Measurements from ENCODE around the gene ENTR1.

The ENTR1 gene, protein sequence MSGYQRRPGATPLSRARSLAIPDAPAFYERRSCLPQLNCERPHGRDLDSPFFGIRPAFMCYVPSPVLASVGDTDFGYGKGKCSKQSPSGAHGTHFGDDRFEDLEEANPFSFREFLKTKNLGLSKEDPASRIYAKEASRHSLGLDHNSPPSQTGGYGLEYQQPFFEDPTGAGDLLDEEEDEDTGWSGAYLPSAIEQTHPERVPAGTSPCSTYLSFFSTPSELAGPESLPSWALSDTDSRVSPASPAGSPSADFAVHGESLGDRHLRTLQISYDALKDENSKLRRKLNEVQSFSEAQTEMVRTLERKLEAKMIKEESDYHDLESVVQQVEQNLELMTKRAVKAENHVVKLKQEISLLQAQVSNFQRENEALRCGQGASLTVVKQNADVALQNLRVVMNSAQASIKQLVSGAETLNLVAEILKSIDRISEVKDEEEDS

GRCh38 chr9:136410500-136411287, at the start of gene ENTR1, which contains the start of gene PMPCA:
Gene ENTR1, minus strand, starts transcription at chr9:136410614. Its CDS starts 217 bp downstream, at chr9:136410397.
Gene PMPCA, plus strand, starts transcription at chr9:136410658. Its CDS starts 11 bp downstream, at chr9:136410669.
- DNase-seq (ENCODE audit: low spot score in 2 of 2) = peak; percentile 67 to 94
- H3K4me3 ChIP-seq = peak within 1 kb of the TSS; percentile 99
- in situ Hi-C loops (cut with MboI; ENCODE audit: low sequenced_read_pairs) = no loop called here
- H3K4me1 ChIP-seq = peaks cover 21% of the 10 kb centered on the region
- H3K36me3 ChIP-seq (replicated peaks) = peaks cover 73% of the 10 kb centered on the region
- H3K27me3 ChIP-seq (ENCODE audit: low read depth) = no peaks in the 10 kb centered on the region
- no peaks in the 10 kb centered on the region for H3K9me3 ChIP-seq

DNA sequence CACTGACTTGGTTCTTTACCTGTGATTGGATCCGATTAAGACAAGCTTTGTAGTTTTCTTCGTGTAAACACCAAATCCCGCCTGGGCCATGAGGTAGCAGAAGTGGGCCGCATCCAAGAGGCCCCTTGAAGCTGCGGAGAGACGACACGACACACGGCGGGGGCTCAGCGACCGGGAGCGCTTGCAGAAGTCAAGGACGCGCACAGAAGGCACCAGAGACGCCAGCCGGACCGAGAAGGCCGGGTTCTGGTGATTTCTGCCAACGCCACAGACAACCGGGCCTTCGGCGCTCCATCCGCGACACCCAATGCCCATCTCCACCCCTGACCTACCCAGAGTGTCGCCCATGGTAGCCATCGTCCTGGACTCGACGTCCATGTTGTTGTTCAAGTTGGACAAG, 49.0 kb upstream of the ENTR1 start:
- Histone ChIP-seq H3K4me3 (no peak overlapping the region), H3K27me3 (ENCODE audit: low read depth) (no peaks in the 10 kb centered on the region), H3K4me1 (no peaks in the 10 kb centered on the region), H3K36me3 (replicated peaks) (peaks cover 95% of the 10 kb centered on the region), H3K9me3 (no peaks in the 10 kb centered on the region)
- in situ Hi-C loops (cut with MboI; ENCODE audit: low sequenced_read_pairs) = no loop called here
- DNase-seq (ENCODE audit: low spot score in 2 of 2) = no peak

GRCh38 chr9:136457326-136457725, 46.9 kb upstream of the ENTR1 start:
- in situ Hi-C loops (cut with MboI; ENCODE audit: low sequenced_read_pairs) = no loop called here
- H3K27me3 ChIP-seq (ENCODE audit: low read depth) = no peaks in the 10 kb centered on the region
- H3K36me3 ChIP-seq (replicated peaks) = peaks cover 90% of the 10 kb centered on the region
- H3K9me3 ChIP-seq = no peaks in the 10 kb centered on the region
- H3K4me1 ChIP-seq = no peaks in the 10 kb centered on the region
- H3K4me3 ChIP-seq = no peak overlapping the region
- no peak for DNase-seq (ENCODE audit: low spot score in 2 of 2)

GRCh38 chr9:136456258-136456657, 45.8 kb upstream of the ENTR1 start:
- in situ Hi-C loops (cut with MboI; ENCODE audit: low sequenced_read_pairs) = no loop called here
- no peaks in the 10 kb centered on the region for H3K9me3 ChIP-seq
- DNase-seq (ENCODE audit: low spot score in 2 of 2) = no peak
- peaks cover 87% of the 10 kb centered on the region for H3K36me3 ChIP-seq (replicated peaks)
- no peaks in the 10 kb centered on the region for H3K4me1 ChIP-seq
- H3K4me3 ChIP-seq = no peak overlapping the region
- H3K27me3 ChIP-seq (ENCODE audit: low read depth) = no peaks in the 10 kb centered on the region

- Histone ChIP-seq H3K4me1 (no peaks in the 10 kb centered on the region), H3K9me3 (no peaks in the 10 kb centered on the region), H3K27me3 (ENCODE audit: low read depth) (no peaks in the 10 kb centered on the region), H3K36me3 (replicated peaks) (peaks cover 89% of the 10 kb centered on the region), H3K4me3 (no peak overlapping the region)
- in situ Hi-C loops (cut with MboI; ENCODE audit: low sequenced_read_pairs) = no loop called here
- DNase-seq (ENCODE audit: low spot score in 2 of 2) = no peak
Observed at GRCh38 chr9:136455043-136456002, 44.9 kb upstream of the ENTR1 start.

- in situ Hi-C loops (cut with MboI; ENCODE audit: low sequenced_read_pairs) = no loop called here
- Histone ChIP-seq H3K36me3 (replicated peaks) (peaks cover 89% of the 10 kb centered on the region), H3K4me3 (no peak overlapping the region), H3K9me3 (no peaks in the 10 kb centered on the region), H3K27me3 (ENCODE audit: low read depth) (no peaks in the 10 kb centered on the region), H3K4me1 (no peaks in the 10 kb centered on the region)
- no peak for DNase-seq (ENCODE audit: low spot score in 2 of 2)
Observed at GRCh38 chr9:136454026-136454796, 43.8 kb upstream of the ENTR1 start.

- peaks cover 85% of the 10 kb centered on the region for H3K36me3 ChIP-seq (replicated peaks)
- no peaks in the 10 kb centered on the region for H3K4me1 ChIP-seq
- H3K4me3 ChIP-seq = no peak overlapping the region
- H3K9me3 ChIP-seq = no peaks in the 10 kb centered on the region
- no peak for DNase-seq (ENCODE audit: low spot score in 2 of 2)
- in situ Hi-C loops (cut with MboI; ENCODE audit: low sequenced_read_pairs) = no loop called here
- H3K27me3 ChIP-seq (ENCODE audit: low read depth) = no peaks in the 10 kb centered on the region
Observed at GRCh38 chr9:136453326-136453725, 42.9 kb upstream of the ENTR1 start.

DNA sequence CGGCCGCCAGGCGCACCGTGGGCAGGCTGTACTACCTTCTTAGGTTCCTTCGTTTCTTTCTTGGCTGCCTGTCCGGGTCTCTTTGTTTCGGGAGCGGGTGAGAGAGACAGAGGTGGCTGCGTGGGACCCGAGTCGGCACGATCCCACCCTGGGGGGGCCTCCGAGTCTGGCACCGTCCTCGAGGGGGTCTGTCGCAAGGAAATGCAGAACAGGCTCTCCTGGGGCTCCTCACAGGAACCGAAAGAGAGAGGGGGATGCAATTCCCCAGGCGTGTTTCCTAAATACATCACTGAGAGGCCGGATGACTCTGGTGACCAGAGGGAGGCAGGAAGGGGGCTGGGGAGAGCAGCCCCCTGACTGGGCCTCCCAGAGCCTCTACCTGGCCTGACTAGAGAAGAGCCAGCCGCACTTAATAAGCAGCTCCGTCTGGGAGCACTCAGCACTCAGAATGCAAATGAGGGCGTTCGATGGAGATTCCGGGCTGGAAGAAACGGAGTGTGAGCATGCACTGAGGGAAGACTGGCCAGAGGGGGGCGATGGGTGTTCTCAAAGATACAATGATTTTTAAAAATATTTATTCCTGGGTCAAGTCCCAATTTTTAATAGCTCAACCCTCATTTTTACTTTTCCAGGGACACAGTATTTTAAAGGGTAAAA, 40.9 kb upstream of the ENTR1 start:
- Histone ChIP-seq H3K4me1 (no peaks in the 10 kb centered on the region), H3K9me3 (no peaks in the 10 kb centered on the region), H3K27me3 (ENCODE audit: low read depth) (no peaks in the 10 kb centered on the region), H3K36me3 (replicated peaks) (peaks cover 79% of the 10 kb centered on the region), H3K4me3 (no peak overlapping the region)
- in situ Hi-C loops (cut with MboI; ENCODE audit: low sequenced_read_pairs) = no loop called here
- DNase-seq (ENCODE audit: low spot score in 2 of 2) = no peak

DNA sequence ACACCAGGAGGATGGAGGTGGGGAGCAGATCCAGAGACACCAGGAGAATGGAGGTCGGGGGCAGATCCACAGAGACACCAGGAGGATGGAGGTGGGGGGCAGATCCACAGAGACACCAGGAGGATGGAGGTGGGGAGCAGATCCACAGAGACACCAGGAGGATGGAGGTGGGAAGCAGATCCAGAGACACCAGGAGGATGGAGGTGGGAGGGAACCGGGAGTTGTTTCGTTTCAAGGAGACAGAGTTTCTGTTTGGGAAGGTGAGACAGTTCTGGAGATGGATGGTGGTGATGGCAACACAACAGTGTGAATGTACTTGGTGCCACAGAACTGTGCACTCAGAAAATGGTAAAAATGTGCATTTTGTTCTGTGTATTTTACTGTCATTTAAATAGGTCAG, 38.2 kb upstream of the ENTR1 start:
- H3K27me3 ChIP-seq (ENCODE audit: low read depth) = no peaks in the 10 kb centered on the region
- no peaks in the 10 kb centered on the region for H3K9me3 ChIP-seq
- no peak overlapping the region for H3K4me3 ChIP-seq
- in situ Hi-C loops (cut with MboI; ENCODE audit: low sequenced_read_pairs) = no loop called here
- no peak for DNase-seq (ENCODE audit: low spot score in 2 of 2)
- no peaks in the 10 kb centered on the region for H3K4me1 ChIP-seq
- peaks cover 74% of the 10 kb centered on the region for H3K36me3 ChIP-seq (replicated peaks)

- in situ Hi-C loops (cut with MboI; ENCODE audit: low sequenced_read_pairs) = no loop called here
- no peaks in the 10 kb centered on the region for H3K4me1 ChIP-seq
- no peak overlapping the region for H3K4me3 ChIP-seq
- no peaks in the 10 kb centered on the region for H3K9me3 ChIP-seq
- H3K27me3 ChIP-seq (ENCODE audit: low read depth) = no peaks in the 10 kb centered on the region
- no peak for DNase-seq (ENCODE audit: low spot score in 2 of 2)
- peaks cover 78% of the 10 kb centered on the region for H3K36me3 ChIP-seq (replicated peaks)
Observed at GRCh38 chr9:136447173-136447778, 36.9 kb upstream of the ENTR1 start.

GRCh38 chr9:136445799-136446198, 35.4 kb upstream of the ENTR1 start:
- Histone ChIP-seq H3K9me3 (no peaks in the 10 kb centered on the region), H3K27me3 (ENCODE audit: low read depth) (no peaks in the 10 kb centered on the region), H3K36me3 (replicated peaks) (peaks cover 78% of the 10 kb centered on the region), H3K4me3 (no peak overlapping the region), H3K4me1 (no peaks in the 10 kb centered on the region)
- no peak for DNase-seq (ENCODE audit: low spot score in 2 of 2)
- in situ Hi-C loops (cut with MboI; ENCODE audit: low sequenced_read_pairs) = no loop called here

DNA sequence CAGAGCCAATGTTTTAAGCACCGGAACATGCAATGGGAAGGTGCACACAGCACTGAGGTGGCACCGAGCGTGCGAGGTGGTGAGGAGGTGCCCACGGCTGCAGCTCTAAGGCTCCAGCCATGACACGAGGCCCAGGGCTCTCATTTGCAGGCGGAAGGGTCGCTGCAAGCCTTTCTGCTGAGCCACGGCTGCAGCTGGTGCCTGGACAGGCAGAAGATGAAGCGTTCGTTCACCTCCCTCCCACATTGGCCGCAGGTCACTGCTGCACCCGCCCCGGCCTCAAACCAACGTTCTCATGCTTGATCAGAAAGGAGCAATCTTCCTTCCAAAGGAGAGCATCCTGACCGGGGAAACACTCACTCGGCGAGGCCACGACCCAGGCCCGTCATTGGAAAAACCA, 33.7 kb upstream of the ENTR1 start:
- Histone ChIP-seq H3K4me3 (no peak overlapping the region), H3K36me3 (replicated peaks) (peaks cover 69% of the 10 kb centered on the region), H3K4me1 (peaks cover 3% of the 10 kb centered on the region), H3K27me3 (ENCODE audit: low read depth) (no peaks in the 10 kb centered on the region), H3K9me3 (no peaks in the 10 kb centered on the region)
- no peak for DNase-seq (ENCODE audit: low spot score in 2 of 2)
- in situ Hi-C loops (cut with MboI; ENCODE audit: low sequenced_read_pairs) = no loop called here

Data from HAP-1 (cell line).